ENCODE results near the gene TAP2.

TAP2 gene

DNA sequence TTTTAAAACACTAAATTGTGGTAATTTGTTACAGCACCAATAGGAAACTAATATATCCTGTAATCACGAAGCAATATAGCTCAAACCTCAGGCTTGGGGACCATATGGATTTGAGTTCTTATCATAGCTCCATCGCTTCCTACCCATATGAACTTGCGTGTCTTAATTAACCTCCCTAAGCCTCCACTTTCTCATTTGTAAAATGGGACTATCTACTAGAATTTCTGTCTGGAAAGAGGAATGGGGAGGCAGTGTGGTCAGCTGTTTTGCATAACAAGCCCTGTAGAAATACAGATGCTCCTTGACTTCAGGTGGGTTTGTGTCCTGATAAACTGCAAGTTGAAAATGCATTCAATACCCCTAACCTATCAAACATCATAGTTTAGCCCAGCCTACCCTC lies 38.8 kb downstream of the TAP2 start:
- Histone ChIP-seq H3K9me3 (ENCODE audit: control insufficient read depth, insufficient read depth, low read length) (no peaks in the 10 kb centered on the region), H3K27me3 (ENCODE audit: control insufficient read depth, insufficient read depth, low read length) (peaks cover 3% of the 10 kb centered on the region), H3K4me1 (ENCODE audit: control insufficient read depth, insufficient read depth, low read length) (peaks cover 5% of the 10 kb centered on the region), H3K9ac (ENCODE audit: low read depth, low read length) (no peak overlapping the region), H3K36me3 (ENCODE audit: control insufficient read depth, insufficient read depth, low read length) (no peaks in the 10 kb centered on the region), H3K4me3 (ENCODE audit: low read depth, low read length) (no peak overlapping the region)

DNA sequence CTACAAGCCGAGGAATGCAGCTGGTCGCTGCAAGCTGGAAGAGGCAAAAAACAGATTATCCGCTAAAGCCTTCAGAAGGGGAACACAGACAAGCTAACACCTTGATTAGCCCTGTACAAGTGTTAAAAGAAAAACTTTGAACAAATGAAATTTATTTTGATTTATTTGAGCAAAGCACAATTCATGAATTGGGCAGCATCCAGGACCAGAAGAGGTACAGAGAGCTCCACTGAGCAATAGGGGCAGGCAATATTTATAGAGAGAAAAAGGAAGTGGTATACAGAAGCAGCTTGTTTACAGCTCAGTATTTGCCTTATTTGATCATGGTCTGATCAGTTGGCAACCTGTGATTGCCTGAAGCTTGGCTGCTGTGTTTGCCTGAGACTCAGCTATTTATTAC lies 39.4 kb downstream of the TAP2 start:
- H3K4me3 ChIP-seq (ENCODE audit: low read depth, low read length), result no peak overlapping the region
- H3K36me3 ChIP-seq (ENCODE audit: control insufficient read depth, insufficient read depth, low read length), result no peaks in the 10 kb centered on the region
- H3K27me3 ChIP-seq (ENCODE audit: control insufficient read depth, insufficient read depth, low read length), result peaks cover 3% of the 10 kb centered on the region
- no peaks in the 10 kb centered on the region for H3K9me3 ChIP-seq (ENCODE audit: control insufficient read depth, insufficient read depth, low read length)
- H3K4me1 ChIP-seq (ENCODE audit: control insufficient read depth, insufficient read depth, low read length), result peaks cover 5% of the 10 kb centered on the region
- H3K9ac ChIP-seq (ENCODE audit: low read depth, low read length), result no peak overlapping the region

DNA sequence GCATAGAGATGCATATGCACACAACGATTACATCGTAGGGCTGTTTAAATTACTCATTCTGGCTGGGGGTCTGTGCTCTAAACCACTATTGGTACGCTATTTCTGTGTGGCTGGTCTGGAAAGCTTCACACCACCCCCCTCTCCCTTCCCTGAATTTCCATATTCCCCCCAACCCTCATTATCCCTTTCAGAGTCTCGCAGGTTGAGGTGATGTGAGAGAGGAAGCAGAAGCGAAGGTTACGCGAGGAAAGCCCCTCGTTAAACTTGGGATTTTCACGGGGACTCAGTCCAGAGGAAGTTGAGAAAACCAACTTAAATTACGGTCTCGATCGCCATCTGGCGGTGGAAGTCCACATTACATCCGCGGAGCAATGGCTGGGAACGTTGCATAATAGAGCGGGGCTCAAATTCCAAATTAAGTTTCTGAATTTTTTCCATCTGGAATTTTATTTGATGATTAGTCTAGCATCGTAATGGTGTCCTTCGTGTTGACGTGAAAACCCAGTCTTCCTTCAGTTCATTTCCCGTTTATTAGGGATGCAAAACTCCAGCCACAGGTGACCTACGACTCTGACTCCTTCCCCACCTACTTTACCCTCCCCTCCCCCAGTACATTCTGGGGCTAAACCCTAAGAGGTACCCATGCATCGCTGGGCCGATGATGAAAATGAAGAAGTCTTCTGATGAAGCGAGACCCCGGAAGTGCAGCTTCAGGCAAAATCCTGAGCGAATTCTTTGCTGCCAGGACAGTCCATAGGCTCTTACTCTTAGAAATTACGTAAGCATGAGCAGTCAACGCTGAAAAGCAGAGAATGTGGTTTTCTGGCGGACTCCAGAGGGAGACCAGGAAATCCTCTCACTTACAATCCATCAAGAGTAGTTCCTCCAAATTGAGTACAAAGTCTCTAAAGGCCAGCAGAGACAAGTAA lies 41.4 kb downstream of the TAP2 start:
- H3K27me3 ChIP-seq (ENCODE audit: control insufficient read depth, insufficient read depth, low read length), result peaks cover 3% of the 10 kb centered on the region
- H3K9ac ChIP-seq (ENCODE audit: low read depth, low read length), result peak overlapping the region; percentile 26
- peaks cover 5% of the 10 kb centered on the region for H3K4me1 ChIP-seq (ENCODE audit: control insufficient read depth, insufficient read depth, low read length)
- no peaks in the 10 kb centered on the region for H3K36me3 ChIP-seq (ENCODE audit: control insufficient read depth, insufficient read depth, low read length)
- peak overlapping the region; percentile 60 for H3K4me3 ChIP-seq (ENCODE audit: low read depth, low read length)
- no peaks in the 10 kb centered on the region for H3K9me3 ChIP-seq (ENCODE audit: control insufficient read depth, insufficient read depth, low read length)

DNA sequence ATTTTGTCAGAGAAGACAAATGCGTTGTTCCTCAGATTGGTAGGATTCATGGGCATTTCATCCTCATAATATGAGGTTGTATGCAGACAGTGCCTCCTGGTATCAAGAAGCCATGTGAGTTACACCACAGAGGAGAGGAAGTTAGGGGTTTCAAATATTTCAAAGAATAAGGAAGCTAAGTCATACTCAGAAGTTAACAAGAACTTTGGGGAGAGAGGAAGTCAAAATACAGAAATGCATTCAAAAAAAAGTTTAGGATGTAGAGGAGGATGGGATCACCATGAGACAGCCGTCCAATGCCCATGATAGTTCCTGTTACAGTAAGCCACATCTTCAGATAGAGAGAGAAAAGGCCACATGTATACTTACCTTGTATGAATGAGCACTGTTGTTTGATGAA lies 44.0 kb downstream of the TAP2 start:
- peaks cover 5% of the 10 kb centered on the region for H3K4me1 ChIP-seq (ENCODE audit: control insufficient read depth, insufficient read depth, low read length)
- no peaks in the 10 kb centered on the region for H3K36me3 ChIP-seq (ENCODE audit: control insufficient read depth, insufficient read depth, low read length)
- H3K9me3 ChIP-seq (ENCODE audit: control insufficient read depth, insufficient read depth, low read length), result no peaks in the 10 kb centered on the region
- peaks cover 3% of the 10 kb centered on the region for H3K27me3 ChIP-seq (ENCODE audit: control insufficient read depth, insufficient read depth, low read length)
- H3K4me3 ChIP-seq (ENCODE audit: low read depth, low read length), result no peak overlapping the region
- no peak overlapping the region for H3K9ac ChIP-seq (ENCODE audit: low read depth, low read length)

DNA sequence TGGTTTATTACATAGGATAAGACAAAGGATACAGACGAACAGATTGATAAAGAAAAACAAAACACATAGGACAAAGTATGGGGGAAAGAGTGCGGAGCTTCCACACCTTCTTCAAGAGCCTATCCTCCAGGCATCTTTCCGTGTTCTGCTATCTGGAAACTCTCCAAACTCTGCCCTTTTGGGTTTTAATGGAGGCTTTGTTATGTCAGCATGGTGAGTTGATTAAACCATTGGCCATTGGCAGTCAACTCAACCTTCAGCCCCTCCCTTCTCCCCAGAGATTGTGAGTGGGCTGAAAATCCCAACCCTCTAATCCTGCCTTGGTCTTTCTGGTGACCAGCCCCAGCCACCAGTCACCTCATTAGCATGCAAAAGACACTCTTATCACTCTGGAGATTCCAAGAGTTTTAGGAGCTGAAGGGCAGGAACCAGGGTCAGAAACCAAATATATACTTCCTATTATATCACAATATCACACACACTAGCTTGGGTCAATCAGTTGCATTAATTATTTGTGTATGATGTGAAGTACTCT lies 45.6 kb downstream of the TAP2 start:
- no peaks in the 10 kb centered on the region for H3K9me3 ChIP-seq (ENCODE audit: control insufficient read depth, insufficient read depth, low read length)
- no peak overlapping the region for H3K9ac ChIP-seq (ENCODE audit: low read depth, low read length)
- H3K4me3 ChIP-seq (ENCODE audit: low read depth, low read length), result no peak overlapping the region
- H3K4me1 ChIP-seq (ENCODE audit: control insufficient read depth, insufficient read depth, low read length), result peaks cover 5% of the 10 kb centered on the region
- H3K36me3 ChIP-seq (ENCODE audit: control insufficient read depth, insufficient read depth, low read length), result no peaks in the 10 kb centered on the region
- H3K27me3 ChIP-seq (ENCODE audit: control insufficient read depth, insufficient read depth, low read length), result peaks cover 3% of the 10 kb centered on the region

DNA sequence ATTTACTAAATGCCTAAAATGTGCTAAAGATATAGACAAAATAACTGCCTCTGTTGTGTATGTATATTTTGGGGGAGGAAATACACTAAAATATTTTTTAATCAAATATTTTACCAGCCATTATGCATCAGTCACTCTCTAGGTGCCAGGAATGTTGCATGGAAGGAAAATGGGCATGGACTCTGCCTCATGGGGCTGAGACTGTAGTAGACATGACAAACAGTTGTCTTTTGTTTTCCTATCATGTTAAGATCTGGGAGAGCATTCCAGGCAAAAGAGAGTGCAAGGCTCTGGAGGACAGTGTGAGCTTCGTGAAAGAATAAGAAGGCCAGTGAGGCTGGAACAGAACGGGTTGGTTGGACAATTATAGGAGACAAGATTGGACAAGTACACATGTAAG lies 48.2 kb downstream of the TAP2 start:
- Histone ChIP-seq H3K4me3 (ENCODE audit: low read depth, low read length) (no peak overlapping the region), H3K9me3 (ENCODE audit: control insufficient read depth, insufficient read depth, low read length) (no peaks in the 10 kb centered on the region), H3K36me3 (ENCODE audit: control insufficient read depth, insufficient read depth, low read length) (no peaks in the 10 kb centered on the region), H3K9ac (ENCODE audit: low read depth, low read length) (no peak overlapping the region), H3K4me1 (ENCODE audit: control insufficient read depth, insufficient read depth, low read length) (no peaks in the 10 kb centered on the region), H3K27me3 (ENCODE audit: control insufficient read depth, insufficient read depth, low read length) (no peaks in the 10 kb centered on the region)

Measured in iPS-15b (cell line).